ENCODE data around the gene PRDM16.

DNA sequence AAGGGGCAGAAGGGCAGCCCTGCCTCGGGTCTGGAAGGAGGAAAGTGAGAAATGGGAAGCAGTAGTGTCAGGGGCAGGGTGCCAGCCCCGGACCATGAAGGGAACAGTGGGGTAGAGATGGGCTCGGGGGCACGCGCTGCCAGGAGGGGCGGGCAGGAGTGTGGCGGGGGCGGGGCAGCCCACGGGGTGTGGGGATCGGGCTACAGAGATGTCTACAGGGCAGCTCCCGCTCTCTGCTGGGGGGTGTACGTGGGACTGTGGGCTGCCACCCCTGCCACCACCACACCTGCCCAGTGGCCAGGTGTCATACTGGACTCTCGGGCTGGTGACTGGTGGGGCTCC is 392.9 kb downstream of the PRDM16 start:
- TF ChIP-seq, protein P1, sequence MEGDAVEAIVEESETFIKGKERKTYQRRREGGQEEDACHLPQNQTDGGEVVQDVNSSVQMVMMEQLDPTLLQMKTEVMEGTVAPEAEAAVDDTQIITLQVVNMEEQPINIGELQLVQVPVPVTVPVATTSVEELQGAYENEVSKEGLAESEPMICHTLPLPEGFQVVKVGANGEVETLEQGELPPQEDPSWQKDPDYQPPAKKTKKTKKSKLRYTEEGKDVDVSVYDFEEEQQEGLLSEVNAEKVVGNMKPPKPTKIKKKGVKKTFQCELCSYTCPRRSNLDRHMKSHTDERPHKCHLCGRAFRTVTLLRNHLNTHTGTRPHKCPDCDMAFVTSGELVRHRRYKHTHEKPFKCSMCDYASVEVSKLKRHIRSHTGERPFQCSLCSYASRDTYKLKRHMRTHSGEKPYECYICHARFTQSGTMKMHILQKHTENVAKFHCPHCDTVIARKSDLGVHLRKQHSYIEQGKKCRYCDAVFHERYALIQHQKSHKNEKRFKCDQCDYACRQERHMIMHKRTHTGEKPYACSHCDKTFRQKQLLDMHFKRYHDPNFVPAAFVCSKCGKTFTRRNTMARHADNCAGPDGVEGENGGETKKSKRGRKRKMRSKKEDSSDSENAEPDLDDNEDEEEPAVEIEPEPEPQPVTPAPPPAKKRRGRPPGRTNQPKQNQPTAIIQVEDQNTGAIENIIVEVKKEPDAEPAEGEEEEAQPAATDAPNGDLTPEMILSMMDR (IDR thresholded peaks at IDR 0.05; ENCODE audit: low read depth, low read length), result no peak
- no peak for TF ChIP-seq POLR2A (IDR thresholded peaks at IDR 0.05; ENCODE audit: extremely low read depth, insufficient read length)
